NCI-H69 (cell line): ENCODE data around the gene EMP1.
"Not testable (repeated sequence)": the region's sequence is repeated elsewhere in the genome, so short reads cannot be mapped to it uniquely, and the experiment has no call there.

Experiments used
- DNase-seq: peaks from one replicate; lab custom pipeline; 2025; lab: John Stamatoyannopoulos, UW

EMP1 gene

GRCh38 chr12:13258197-13258596 is 61.7 kb downstream of the EMP1 start:
- peak; percentile 34 for DNase-seq

GRCh38 chr12:13258717-13259119 is 62.2 kb downstream of the EMP1 start:
- DNase-seq: no peak

- not testable (repeated sequence) for DNase-seq
Measured at GRCh38 chr12:13259625-13260024, 63.1 kb downstream of the EMP1 start.

- DNase-seq: not testable (repeated sequence)
Measured at GRCh38 chr12:13267826-13268225, 71.3 kb downstream of the EMP1 start.

DNA sequence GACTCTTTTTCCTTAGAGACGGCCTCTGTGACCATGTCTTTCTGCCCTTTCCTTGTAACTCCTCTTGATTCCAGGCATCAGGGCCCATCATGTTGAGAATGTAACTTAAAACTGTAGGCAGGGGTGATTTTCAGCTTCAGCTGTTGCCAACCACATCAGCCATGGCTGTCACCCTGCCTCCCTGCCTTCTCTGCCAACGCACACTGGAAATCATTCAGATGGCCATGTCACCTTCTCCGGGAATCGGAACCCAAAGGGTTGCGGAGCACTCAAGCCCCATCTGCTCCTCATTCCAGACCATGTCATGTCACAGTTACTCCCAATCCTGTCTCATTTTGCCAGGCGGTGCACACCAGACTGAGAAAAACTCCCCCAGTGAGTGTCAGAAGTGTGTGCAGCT is 72.1 kb downstream of the EMP1 start:
- DNase-seq: no peak
